NCI-H1436 treated with DMSO at 0.1 percent for 48 hours (cell line): Measurements from ENCODE around the gene MS4A13.
"Not testable (repeated sequence)": the region's sequence is repeated elsewhere in the genome, so short reads cannot be mapped to it uniquely, and the experiment has no call there.

Experiments used
- DNase-seq: peaks from one replicate; lab custom pipeline; 2025; lab: John Stamatoyannopoulos, UW

The MS4A13 gene

DNA sequence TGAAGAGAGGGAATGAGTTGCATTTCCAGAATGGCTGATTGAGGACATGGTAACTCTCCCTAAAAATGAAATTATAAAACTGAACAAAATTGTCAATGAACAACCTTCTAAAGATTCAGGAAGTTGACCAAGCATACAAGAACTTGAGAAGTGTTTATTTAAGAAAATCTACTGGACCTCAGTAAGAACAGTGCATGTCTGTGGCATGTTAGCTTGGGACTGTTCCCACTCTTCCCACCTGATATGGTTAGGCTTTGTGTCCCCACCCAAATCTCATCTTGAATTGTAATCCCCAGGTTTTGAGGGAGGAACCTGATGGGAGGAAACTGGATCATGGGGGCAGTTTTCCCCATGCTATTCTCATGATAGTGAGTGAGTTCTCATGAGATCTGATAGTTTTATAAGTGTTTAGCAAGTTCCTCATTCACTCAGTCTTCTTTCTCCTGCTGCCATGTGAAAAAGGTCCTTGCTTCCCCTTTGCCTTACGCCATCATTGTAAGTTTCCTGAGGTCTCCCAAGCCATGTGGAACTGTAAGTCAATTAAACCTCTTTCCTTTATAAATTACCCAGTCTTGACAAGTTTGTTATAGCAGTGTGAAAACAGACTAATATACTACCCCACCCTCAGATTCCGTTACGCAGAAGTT, 15.4 kb downstream of the MS4A13 start:
- no peak for DNase-seq

- DNase-seq = not testable (repeated sequence)
Observed at GRCh38 chr11:60532383-60532782, 17.2 kb downstream of the MS4A13 start.

DNA sequence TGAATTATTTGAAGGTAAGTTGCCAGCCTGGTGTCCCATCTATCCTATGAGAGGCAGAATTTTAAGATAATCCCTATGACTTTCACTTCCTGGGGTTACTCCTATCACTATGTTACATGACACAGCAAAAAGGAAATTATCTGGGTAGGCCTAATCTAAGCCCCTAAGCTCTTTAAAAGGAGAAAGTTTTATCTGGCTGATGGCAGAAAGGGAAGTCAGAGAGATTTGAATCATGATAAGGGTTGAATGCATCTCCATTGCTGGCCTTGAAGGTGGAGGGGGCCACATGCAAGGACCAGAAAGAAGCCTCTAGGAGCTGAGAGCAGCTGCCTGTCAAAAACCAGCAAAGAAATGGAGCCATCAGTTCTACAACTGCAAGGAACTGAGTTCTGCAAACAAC, 23.4 kb downstream of the MS4A13 start:
- DNase-seq = not testable (repeated sequence)

GRCh38 chr11:60544077-60544476, 28.9 kb downstream of the MS4A13 start:
- no peak for DNase-seq

GRCh38 chr11:60561254-60561653, 46.1 kb downstream of the MS4A13 start:
- no peak for DNase-seq

- peak; percentile 88 for DNase-seq
Observed at GRCh38 chr11:60563553-60564235, 48.5 kb downstream of the MS4A13 start.

GRCh38 chr11:60566776-60567175, 51.6 kb downstream of the MS4A13 start:
- DNase-seq = no peak

- DNase-seq = no peak
Observed at GRCh38 chr11:60570970-60571369, 55.8 kb downstream of the MS4A13 start.

- DNase-seq = no peak
Observed at GRCh38 chr11:60589611-60590010, 74.4 kb downstream of the MS4A13 start.
